Activated CD8-positive, alpha-beta memory T cell treated with anti-CD3 and anti-CD28 coated beads, Interleukin-2, amount 50 U/mL, for 24 hours (primary cell): Measurements from ENCODE around the gene NYNRIN.
"Not testable (repeated sequence)": the region's sequence is repeated elsewhere in the genome, so short reads cannot be mapped to it uniquely, and the experiment has no call there.

Source experiments
- DNase-seq: peaks from one replicate; pipeline ENCODE4 v3.0.0-alpha.2; 2020; ENCODE audit errors: extremely low read depth

NYNRIN gene

DNA sequence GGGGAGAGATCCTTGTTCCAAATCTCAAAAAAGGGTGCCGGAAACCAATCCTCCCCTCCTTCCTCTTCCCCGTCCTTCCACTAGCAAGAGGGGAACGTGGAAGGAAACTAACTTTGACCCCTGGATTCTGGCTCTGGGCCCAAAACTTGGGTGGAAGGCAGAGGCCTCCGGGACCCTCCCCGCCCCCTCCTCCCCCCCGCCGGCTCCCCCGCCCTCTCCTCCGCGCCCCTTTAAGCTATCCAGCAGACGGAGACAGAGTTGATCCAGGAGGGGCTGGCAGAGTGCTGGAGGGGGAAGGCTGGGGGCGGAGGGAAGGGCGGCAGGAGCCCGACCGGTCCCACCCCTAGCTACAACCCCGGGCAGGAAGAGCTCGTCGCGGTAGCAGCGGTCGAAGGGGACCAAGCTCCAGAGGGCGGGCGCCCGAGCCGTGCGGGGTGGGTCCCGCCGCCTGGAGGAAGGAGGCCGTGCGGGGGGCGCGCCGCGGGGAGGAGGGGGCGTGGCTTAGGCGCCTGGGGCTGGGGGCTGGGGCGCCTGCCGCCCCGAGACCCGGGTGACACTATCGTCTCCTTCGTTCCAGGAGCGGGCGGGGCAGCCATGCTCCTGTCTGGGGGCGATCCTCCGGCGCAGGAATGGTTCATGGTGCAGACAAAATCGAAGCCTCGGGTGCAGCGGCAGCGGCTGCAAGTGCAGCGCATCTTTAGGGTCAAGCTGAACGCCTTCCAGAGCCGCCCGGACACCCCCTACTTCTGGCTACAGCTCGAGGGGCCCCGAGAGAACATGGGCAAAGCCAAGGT is at the start of gene NYNRIN:
NYNRIN (plus strand) TSS at position 351 of the 794 bp plus-strand sequence; CDS start at position 595, 244 bp downstream.
- no peak for DNase-seq

DNA sequence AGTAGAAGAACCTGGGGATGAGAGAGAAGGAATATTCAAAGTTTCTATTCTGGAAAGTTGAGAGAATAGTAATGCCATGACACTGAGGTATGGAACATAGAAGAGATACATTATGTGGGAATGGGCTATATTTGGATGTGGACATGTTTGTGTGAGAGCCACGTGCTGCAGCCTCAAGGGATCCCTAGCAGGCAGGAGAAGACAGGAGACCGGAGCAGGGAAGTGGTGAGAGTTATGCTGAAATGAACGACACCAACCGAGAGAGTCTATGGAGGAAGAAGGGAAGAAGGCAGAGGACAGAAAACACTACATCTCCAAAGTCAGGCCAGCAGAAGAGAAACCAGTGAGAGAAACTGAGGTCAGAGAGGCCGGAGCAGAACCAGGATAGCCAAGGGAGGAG is 49.1 kb upstream of the NYNRIN start:
- no peak for DNase-seq

- no peak for DNase-seq
These were observed 47.3 kb upstream of the NYNRIN start for GRCh38 chr14:24351517-24351916.

- DNase-seq, result no peak
These were observed 45.0 kb upstream of the NYNRIN start for GRCh38 chr14:24353559-24354481.

DNA sequence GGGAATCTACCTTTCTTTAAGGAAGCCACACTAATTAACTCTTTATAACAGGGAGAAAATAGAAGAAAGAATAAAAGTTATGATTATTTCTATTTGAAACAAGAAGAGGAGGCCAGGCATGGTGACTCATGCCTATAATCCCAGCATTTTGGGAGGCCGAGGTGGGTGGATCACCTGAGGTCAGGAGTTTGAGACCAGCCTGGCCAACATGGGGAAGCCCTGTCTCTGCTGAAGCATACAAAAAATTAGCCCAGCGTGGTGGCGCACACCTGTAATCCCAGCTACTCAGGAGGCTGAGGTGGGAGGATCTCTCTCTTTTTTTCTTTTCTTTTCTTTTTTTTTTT is 44.3 kb upstream of the NYNRIN start:
- DNase-seq, result not testable (repeated sequence)

DNA sequence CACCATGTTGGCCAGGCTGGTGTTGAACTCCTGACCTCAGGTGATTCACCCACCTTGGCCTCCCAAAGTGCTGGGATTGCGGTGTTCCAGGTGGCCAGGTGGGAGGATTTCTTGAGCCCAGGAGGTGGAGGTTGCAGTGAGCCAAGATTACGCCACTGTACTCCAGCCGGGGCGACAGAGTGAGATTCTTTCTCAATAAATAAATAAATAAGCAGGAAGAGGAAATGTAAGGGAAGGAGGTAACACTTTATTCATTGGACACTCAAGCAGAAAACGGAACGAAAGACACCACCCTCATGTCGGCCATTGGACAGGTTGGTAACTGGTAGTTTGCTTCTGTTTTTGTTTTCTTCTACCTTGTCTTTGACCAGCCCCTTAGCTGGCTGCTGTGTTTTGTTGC is 43.8 kb upstream of the NYNRIN start:
- DNase-seq, result no peak

GRCh38 chr14:24356208-24356607 is 42.6 kb upstream of the NYNRIN start:
- DNase-seq, result no peak

- DNase-seq, result no peak
These were observed 38.5 kb upstream of the NYNRIN start for GRCh38 chr14:24360281-24360680.

- DNase-seq, result no peak
These were observed 37.5 kb upstream of the NYNRIN start for GRCh38 chr14:24361326-24361725.

DNA sequence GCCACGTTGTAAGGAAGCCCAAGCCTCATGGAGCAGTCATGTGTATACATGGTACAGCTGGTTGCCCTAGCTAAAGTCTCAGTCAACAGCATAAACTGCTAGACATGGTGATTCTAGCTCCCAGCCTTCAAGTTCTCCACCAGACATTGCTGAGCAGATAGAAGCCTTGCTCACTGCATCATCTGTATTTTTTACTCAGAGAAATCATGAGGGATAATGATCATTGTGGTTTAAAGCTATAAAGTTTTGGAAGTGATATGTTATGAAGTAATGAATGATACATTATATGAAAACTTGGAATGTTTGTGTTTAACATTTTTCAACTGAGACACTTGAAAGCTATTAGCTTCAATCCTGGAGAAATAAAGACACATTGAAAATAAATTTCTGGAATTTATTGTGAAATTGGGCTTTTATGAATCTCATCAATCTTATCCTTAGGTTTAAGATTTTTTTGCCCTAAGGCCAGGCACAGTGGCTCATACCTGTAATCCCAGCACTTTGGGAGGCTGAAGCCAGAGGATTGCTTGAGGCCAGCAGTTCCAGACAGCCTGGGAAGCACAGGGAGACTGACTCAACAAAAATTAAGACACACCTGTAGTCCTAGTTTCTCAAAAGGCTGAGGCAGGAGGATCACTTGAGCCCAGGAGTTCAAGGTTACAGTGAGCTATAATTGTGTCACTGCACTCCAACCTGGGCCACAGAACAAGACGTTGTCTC is 36.4 kb upstream of the NYNRIN start:
- DNase-seq, result no peak

- DNase-seq, result no peak
These were observed 35.4 kb upstream of the NYNRIN start for GRCh38 chr14:24363401-24363800.

DNA sequence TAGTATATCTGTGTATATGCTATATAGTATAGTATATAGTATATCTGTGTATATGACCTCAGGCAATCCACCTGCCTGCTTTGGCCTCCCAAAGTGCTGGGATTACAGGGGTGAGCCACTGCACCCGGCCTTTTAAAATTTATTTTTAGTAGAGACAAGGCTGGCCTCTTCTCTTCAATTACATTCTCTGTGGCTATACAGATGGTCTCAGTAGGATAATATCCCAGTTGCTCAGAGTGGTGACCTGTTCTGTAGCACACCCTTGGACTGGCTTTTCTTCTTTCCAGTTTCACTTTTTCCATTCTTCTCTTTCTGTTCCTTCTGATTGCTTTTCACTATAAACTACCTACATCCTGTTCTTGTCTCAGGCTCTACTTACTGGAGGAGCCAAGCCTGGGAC is 34.0 kb upstream of the NYNRIN start:
- DNase-seq, result no peak

DNA sequence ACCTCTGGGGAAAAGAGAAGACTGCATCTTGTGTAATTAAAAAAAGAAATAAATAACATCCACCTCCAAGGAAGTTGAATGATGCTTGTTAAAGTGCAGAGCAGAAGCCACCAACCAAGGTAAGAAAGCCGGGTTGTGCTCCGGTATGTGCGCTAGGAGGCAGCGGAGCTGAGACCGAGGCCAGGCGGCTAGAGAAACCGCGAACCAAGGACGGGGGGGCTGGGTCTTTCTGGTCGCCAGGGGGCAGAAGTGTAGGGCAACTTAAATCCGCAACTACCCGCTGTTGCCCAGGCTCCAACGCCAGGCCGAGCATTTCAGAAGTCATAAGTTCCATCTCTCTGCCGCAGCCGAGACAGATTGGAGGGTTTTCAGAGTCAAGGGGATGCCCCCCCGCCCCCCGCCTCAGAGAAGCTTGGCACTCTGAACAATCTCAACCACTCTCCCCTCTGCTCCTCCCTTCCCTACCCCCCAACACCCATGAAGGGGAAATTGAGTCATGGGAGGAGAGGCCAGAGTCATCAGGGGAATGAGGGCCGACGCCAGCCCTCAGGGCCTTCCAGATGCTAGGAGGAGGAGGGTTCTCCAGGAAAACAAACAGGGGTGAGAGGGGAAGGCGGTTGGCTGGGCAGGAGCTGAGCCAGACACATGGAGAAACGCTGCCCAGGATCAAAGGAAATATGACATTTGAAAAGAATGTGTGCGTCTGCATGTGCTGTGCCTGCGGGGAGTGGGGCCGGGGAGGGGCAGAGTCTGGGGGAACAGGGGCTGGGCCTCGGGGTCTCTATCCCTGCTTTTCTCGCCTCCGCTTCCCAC is 33.0 kb upstream of the NYNRIN start:
- DNase-seq, result peak; percentile 31

DNA sequence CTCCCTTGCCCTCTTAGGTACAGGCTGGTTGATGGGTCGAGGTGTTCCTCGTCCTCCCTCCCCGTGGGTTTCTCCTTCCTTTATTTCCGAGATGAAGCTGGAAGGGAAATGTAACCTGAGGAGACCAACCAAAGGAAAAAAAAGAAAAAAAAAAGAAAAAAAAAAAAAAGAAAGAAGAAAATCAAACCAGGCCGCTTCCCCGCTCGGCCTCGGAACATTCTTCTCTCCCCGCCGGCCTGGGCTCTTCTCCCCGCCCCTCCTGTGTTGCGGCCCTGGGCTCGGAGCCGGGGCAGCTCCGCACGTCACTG is 32.4 kb upstream of the NYNRIN start:
- no peak for DNase-seq

GRCh38 chr14:24366721-24367513 is 31.9 kb upstream of the NYNRIN start:
- no peak for DNase-seq

DNA sequence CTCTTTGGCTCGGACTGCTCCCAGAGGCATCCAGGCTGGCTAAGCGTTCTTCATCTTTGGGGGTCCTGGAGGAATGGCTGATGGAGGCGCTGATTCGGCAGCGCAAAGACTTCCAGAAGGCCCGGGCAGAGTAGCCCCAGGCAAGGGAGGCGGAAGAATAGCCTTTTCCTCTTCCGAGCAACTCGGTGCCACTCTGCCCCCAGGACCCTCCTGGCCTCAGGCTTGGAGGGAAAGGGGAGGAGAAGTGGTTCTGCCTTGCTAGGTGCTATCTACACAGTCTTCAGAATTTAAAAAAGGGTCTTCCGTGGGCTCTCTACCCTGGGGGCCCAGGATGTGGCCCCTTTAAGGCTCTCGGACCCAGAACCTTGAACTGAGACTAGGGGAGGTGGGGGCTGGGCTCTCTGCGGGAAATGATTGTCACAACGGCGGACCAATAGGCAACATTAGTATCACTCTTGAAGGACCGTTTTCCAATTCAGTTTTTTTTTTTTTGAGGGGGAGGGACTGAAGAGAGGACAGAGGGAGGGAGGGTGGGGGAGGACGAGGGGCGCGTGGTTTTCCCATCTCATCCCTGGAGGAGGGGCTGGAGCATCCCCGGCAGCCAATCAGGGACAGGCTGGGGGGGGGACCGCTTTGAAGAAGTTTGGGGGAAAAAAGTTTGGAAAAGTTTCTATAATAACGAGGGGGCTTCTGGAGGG is 31.1 kb upstream of the NYNRIN start, which contains the start of gene NFATC4:
NFATC4 (plus strand) TSS at position 671 of the 698 bp plus-strand sequence. CDS start 157 bp downstream, outside the sequence.
- DNase-seq, result no peak

- DNase-seq, result no peak
These were observed 30.6 kb upstream of the NYNRIN start for GRCh38 chr14:24368212-24368561.

DNA sequence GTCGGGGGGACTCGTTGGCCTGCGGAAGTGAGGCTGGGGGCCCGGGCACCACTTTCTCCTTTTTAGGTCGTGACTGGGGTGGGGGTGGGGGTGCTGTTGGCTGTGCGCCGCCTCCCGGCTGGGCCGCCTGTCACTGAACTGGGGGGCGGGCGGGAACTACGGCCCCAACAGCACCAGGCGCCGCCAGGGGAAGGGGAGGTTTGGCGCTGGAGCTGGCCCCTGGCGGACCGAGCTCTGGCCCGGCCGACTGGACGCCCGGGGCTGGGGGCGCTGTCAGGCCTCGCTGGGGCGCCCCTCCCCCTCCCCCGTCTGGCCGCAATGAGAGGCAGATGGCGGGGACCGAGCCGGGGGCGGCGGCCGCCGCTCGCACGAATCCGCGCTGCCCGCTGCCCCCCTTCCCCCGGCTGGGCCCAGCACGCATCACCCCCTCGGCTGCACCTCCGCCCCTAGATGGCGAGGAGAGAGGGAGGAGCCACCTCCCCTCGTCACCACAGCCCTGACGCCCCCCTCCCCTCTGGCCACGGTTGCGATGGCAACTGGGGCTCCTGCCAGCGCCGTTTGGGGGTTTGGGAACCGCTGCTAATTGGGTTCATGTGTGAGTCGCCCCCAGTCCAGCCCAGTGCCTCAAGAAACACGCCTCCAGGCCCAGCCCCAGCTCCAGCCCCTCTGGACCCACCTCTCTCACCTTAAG is 30.1 kb upstream of the NYNRIN start:
- DNase-seq, result no peak

DNA sequence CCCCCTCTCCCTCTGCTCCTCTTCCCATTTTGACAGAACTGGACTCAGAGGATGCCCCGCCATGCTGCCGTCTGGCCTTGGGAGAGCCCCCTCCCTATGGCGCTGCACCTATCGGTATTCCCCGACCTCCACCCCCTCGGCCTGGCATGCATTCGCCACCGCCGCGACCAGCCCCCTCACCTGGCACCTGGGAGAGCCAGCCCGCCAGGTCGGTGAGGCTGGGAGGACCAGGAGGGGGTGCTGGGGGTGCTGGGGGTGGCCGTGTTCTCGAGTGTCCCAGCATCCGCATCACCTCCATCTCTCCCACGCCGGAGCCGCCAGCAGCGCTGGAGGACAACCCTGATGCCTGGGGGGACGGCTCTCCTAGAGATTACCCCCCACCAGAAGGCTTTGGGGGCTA is 29.3 kb upstream of the NYNRIN start:
- DNase-seq, result no peak
